Upper lobe of left lung (tissue), 4 donors: ENCODE results near the gene SNN.

Experiments
- POLR2A ChIP-seq, 4 donors: fragments of 450-650 bp; IDR thresholded peaks; one replicate each; pipeline ENCODE4 v1.5.1; 2016 to 2017; ENCODE audit warnings: antibody characterized with exemption in 4 of 4, mild to moderate bottlenecking in 2 of 4
- POLR2AphosphoS5 ChIP-seq, 2 donors: sonication (generic); formaldehyde crosslinking; IDR thresholded peaks; one replicate each; pipeline ENCODE4 v1.5.1; 2017; ENCODE audit warnings: antibody characterized with exemption in 2 of 2
- TF ChIP-seq, protein P1 (sequence below), 6 experiments: fragments of 450-650 bp in 4 of 6; fragments of 200-600 bp in 2 of 6; sonication (generic) in 2 of 6; IDR thresholded peaks; one replicate each; pipeline ENCODE4 v1.5.1; 2016 to 2019; ENCODE audit warnings: antibody characterized with exemption in 6 of 6

DNA sequence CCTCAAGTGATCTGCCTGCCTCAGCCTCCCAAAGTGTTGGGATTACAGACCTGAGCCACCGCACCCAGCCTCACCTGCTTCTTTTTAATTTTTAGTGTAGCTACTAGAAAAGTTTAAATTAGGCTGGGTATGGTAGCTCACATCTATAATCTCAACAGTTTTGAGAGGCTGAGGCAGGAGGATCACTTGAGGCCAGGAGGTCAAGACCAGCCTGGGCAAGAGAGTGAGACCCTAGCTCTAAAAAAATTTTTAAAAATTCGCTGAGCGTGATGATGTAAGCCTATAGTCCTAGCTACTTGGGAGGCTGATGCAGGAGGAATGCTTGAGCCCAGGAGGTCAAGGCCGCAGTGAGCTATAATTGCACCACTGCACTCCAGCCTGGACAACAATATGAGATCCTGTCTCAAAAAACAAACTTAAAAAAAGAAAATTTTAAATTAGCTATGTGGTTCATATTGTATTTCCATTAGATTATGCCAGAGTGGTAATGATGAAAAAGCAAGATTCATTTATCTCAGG, 39.5 kb downstream of the SNN start:
- TF ChIP-seq POLR2A (IDR thresholded peaks at IDR 0.05) (no peak), POLR2AphosphoS5 (IDR thresholded peaks at IDR 0.05) (no peak)
- TF ChIP-seq, protein P1, sequence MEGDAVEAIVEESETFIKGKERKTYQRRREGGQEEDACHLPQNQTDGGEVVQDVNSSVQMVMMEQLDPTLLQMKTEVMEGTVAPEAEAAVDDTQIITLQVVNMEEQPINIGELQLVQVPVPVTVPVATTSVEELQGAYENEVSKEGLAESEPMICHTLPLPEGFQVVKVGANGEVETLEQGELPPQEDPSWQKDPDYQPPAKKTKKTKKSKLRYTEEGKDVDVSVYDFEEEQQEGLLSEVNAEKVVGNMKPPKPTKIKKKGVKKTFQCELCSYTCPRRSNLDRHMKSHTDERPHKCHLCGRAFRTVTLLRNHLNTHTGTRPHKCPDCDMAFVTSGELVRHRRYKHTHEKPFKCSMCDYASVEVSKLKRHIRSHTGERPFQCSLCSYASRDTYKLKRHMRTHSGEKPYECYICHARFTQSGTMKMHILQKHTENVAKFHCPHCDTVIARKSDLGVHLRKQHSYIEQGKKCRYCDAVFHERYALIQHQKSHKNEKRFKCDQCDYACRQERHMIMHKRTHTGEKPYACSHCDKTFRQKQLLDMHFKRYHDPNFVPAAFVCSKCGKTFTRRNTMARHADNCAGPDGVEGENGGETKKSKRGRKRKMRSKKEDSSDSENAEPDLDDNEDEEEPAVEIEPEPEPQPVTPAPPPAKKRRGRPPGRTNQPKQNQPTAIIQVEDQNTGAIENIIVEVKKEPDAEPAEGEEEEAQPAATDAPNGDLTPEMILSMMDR (IDR thresholded peaks at IDR 0.05), result no peak
